Liver (tissue), 9 donors: ENCODE data around the gene BCAP31. TPM values are rescaled to one million over a fixed set of nuclear protein-coding genes. Genes with fewer than 3 reads are reported as not detected.
"Not testable (repeated sequence)": the region's sequence is repeated elsewhere in the genome, so short reads cannot be mapped to it uniquely, and the experiment has no call there.

ENCODE experiments used
- DNase-seq: peaks from one replicate; pipeline ENCODE4 v3.0.0-alpha.2; 2017; ENCODE audit warnings: low spot score
- H3K27ac ChIP-seq, 2 donors: one replicate each; pipeline ENCODE4 v1.7.0; 2013; ENCODE audit warnings: inconsistent platforms in 2 of 2, low read length in 2 of 2, control low read depth in 1 of 2, low read depth in 1 of 2, mild to moderate bottlenecking in 1 of 2
- H3K27me3 ChIP-seq, 4 donors: one replicate each; pipeline versions ENCODE4 v1.6.1 to v1.7.0; 2013; ENCODE audit warnings: low read length in 3 of 4, inconsistent platforms in 1 of 4, mild to moderate bottlenecking in 1 of 4, moderate library complexity in 1 of 4; ENCODE audit not compliant: control insufficient read depth in 4 of 4, insufficient read depth in 4 of 4
- H3K36me3 ChIP-seq, 4 donors: one replicate each; pipeline versions ENCODE4 v1.6.1 to v1.7.0; 2013; ENCODE audit warnings: low read length in 3 of 4, mild to moderate bottlenecking in 3 of 4, low read depth in 1 of 4, moderate library complexity in 1 of 4; ENCODE audit not compliant: control insufficient read depth in 4 of 4, insufficient read depth in 3 of 4
- H3K4me1 ChIP-seq, 4 donors: one replicate each; pipeline versions ENCODE4 v1.6.1 to v1.7.0; 2013; ENCODE audit warnings: low read length in 3 of 4, mild to moderate bottlenecking in 3 of 4, moderate library complexity in 1 of 4; ENCODE audit not compliant: control insufficient read depth in 4 of 4, insufficient read depth in 4 of 4
- H3K4me3 ChIP-seq, 3 donors: one replicate each; pipeline versions ENCODE4 v1.6.1 to v1.7.0; 2013; ENCODE audit warnings: low read length in 3 of 3, control low read depth in 1 of 3, low read depth in 1 of 3, mild to moderate bottlenecking in 1 of 3
- H3K9ac ChIP-seq, 2 donors: one replicate each; pipeline ENCODE4 v1.7.0; 2013; ENCODE audit warnings: low read length in 2 of 2, mild to moderate bottlenecking in 2 of 2, moderate library complexity in 2 of 2, control low read depth in 1 of 2, low read depth in 1 of 2
- H3K9me3 ChIP-seq, 4 donors: one replicate each; pipeline versions ENCODE4 v1.6.1 to v1.7.0; 2013; ENCODE audit warnings: low read length in 3 of 4; ENCODE audit not compliant: control insufficient read depth in 4 of 4
- EGR1 ChIP-seq, 2 donors: IDR thresholded peaks; 2 replicates each; pipeline ENCODE4 v1.6.1; 2016 to 2018; ENCODE audit warnings: antibody characterized with exemption in 2 of 2, low read depth in 2 of 2
- FOXA2 ChIP-seq: IDR thresholded peaks from 2 replicates; pipeline ENCODE4 v1.6.1; 2016; ENCODE audit warnings: antibody characterized with exemption
- HNF4G ChIP-seq: IDR thresholded peaks from 2 replicates; pipeline ENCODE4 v1.6.1; 2016; ENCODE audit warnings: antibody characterized with exemption
- JUND ChIP-seq, 2 donors: IDR thresholded peaks; 2 replicates each; pipeline ENCODE4 v1.6.1; 2016; ENCODE audit warnings: antibody characterized with exemption in 2 of 2
- NR2F2 ChIP-seq: IDR thresholded peaks from 2 replicates; pipeline ENCODE4 v1.6.1; 2016; ENCODE audit warnings: antibody characterized with exemption
- RXRA ChIP-seq, 2 donors: IDR thresholded peaks; 2 replicates each; pipeline ENCODE4 v1.6.1; 2017 to 2018; ENCODE audit warnings: antibody characterized with exemption in 2 of 2, mild to moderate bottlenecking in 1 of 2
- YY1 ChIP-seq: IDR thresholded peaks from 2 replicates; pipeline ENCODE4 v1.6.1; 2016; ENCODE audit warnings: antibody characterized with exemption, mild to moderate bottlenecking
- WGBS: extraction: QIAGEN DNeasy Blood & Tissue Kit; methylation state at CpG from one replicate; pipeline ENCODE4 v1.1.7; 2013; 5-methylcytosine and 5-hydroxymethylcytosine counted together
- polyA plus RNA-seq, 2 donors: library from polyadenylated mRNA; stranded (reverse) in 1 of 2; unstranded in 1 of 2; fragments of 200-250 nt in 1 of 2; fragments of >200 nt in 1 of 2; fragmentation: Nextera tagmentation in 1 of 2; extraction: Ambion mirVana in 1 of 2; gene quantifications; one replicate each; pipeline versions ENCODE4 v1.2.1 to v1.2.3, GENCODE V29; 2013 to 2015
- total RNA-seq, 2 donors: library from RNA; depleted of rRNA; stranded (reverse); fragments of >200 nt; gene quantifications; one replicate each; pipeline ENCODE4 v1.2.3, GENCODE V29; 2014
- TF ChIP-seq, protein P1 (sequence below): IDR thresholded peaks from 2 replicates; pipeline ENCODE4 v1.6.1; 2016; ENCODE audit warnings: antibody characterized with exemption
- TF ChIP-seq, protein P2 (sequence below): IDR thresholded peaks from 2 replicates; pipeline ENCODE4 v1.6.1; 2016; ENCODE audit warnings: antibody characterized with exemption
- donor health status: healthy.
- donor health status: healthy.
- donor health status: healthy.
- donor health status: healthy.
- donor health status: healthy.

Gene BCAP31
- total and polyA plus RNA-seq, 4 donors, result 64.6 to 158 (median 119) TPM

DNA sequence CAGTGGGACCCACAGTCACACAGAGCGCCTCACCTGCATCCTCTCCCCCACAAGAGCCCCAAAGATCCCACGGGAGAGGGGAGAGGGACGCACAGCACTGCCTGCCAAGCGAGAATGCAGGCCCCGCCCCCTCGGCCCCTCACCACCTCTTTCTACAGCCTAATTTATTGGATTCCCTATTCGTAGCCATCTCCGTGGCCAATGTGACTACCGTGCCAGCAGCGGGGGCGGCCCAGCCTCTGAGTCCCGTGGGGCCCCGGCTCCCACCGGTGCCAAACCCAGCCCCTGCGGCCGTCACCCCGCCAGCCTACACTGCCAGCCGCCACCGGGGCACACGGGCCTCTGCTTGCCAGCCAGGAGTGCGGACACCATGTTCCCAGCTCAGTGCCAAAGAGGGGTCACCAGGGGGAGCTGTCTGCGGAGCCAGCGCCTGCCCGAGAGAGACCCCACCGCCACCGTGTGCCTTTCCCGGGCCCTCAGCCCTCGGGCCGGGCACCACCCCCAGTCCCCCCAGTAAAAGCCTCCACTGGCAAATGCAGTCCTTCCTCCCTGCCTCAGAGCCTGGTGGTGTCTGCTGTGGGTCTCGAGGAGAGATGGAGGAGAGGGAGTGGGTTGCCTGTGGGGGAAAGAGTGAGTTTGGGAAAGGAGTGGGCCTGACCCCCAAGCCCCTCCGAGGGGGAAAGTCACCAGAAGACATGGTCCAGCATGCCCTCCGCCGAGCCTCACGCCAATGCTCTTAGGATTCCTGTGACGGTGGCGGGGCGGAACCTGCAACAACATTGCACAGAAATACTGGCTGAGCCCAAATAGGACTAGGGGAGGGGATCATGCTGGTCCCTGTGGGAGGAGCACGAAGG is 20.3 kb upstream of the BCAP31 start:
- WGBS, result 22% methylated on average over 38 of the region's 38 CpGs
- Histone ChIP-seq H3K27me3 (no peaks in the 10 kb centered on the region), H3K9ac (no peak overlapping the region), H3K4me3 (no peak overlapping the region), H3K36me3 (peaks cover 0 to 4% (median 0%) of the 10 kb centered on the region in 4 donors), H3K4me1 (no peaks in the 10 kb centered on the region), H3K27ac (no peak overlapping the region), H3K9me3 (no peaks in the 10 kb centered on the region)
- DNase-seq, result no peak
- no peak for TF ChIP-seq FOXA2
- no peak for TF ChIP-seq RXRA (IDR thresholded peaks at IDR 0.05)
- TF ChIP-seq, protein P1, sequence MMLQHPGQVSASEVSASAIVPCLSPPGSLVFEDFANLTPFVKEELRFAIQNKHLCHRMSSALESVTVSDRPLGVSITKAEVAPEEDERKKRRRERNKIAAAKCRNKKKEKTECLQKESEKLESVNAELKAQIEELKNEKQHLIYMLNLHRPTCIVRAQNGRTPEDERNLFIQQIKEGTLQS, result no peak
- no peak for TF ChIP-seq EGR1 (IDR thresholded peaks at IDR 0.05; ENCODE audit: low read depth in 2 of 2)
- TF ChIP-seq, protein P2, sequence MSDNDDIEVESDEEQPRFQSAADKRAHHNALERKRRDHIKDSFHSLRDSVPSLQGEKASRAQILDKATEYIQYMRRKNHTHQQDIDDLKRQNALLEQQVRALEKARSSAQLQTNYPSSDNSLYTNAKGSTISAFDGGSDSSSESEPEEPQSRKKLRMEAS, result no peak
- TF ChIP-seq NR2F2, result no peak
- no peak for TF ChIP-seq HNF4G
- TF ChIP-seq YY1, result no peak
- TF ChIP-seq JUND (IDR thresholded peaks at IDR 0.05), result no peak

DNA sequence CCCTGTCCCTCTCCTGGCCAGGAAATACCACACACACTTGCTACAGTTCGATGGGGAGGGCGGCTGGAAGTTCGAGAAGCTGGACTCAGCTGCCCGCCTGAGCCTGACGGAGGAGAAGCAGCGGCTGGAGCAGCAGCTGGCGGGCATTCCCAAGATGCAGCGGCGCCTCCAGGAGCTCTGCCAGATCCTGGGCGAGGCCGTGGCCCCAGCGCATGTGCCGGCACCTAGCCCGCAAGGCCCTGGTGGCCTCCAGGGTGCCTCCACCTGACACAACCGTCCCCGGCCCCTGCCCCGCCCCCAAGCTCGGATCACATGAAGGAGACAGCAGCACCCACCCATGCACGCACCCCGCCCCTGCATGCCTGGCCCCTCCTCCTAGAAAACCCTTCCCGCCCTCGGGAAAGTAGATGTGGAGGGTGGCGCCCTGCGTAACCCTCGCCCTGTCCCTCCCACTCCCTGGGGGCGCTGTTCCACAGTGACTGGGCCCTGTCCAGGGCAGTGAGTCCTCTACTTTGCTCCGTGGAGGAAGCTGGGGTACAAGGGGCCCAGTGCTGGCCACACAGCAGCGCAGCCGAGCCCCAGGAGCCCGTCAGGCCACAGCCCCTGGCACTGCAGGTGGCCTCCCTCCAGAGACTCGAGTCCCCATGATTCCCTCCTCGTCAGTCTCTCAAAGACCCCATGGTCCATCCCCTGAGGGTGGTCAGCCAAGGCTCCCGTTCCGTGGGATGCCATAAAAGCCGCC is 19.5 kb upstream of the BCAP31 start:
- not testable (repeated sequence) for H3K36me3 ChIP-seq, DNase-seq, H3K9ac ChIP-seq, H3K27me3 ChIP-seq, H3K9me3 ChIP-seq, H3K4me1 ChIP-seq, H3K27ac ChIP-seq, H3K4me3 ChIP-seq
- 75% methylated on average over 33 of the region's 35 CpGs for WGBS

DNA sequence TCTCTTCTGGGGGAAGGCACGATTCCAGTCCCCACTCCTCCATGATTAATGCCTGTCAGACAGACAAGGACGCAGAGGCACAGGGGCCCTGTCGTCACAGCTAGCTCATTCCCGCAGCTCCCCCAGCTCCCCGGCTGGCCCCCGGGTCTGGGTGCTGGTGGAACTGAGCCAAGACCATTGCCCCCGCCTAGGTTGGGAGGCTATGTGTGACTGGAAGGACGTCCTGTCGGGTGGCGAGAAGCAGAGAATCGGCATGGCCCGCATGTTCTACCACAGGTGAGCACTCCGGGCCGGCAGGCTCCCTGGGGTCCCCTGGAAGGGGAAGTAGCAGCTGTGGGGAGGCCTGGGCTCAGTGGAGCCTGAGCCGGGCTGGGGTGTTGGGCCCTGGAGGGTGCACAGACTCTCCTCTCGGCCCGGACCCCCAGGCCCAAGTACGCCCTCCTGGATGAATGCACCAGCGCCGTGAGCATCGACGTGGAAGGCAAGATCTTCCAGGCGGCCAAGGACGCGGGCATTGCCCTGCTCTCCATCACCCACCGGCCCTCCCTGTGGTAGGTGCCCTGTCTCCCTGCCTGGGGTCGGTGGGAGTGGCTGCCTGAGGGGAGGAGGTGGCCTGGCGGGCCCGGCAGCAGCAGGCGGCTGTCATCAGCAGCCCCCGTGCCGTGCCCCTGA is 18.7 kb upstream of the BCAP31 start:
- not testable (repeated sequence) for H3K4me3 ChIP-seq, H3K4me1 ChIP-seq, DNase-seq, H3K27ac ChIP-seq, H3K27me3 ChIP-seq, H3K9me3 ChIP-seq, H3K9ac ChIP-seq, H3K36me3 ChIP-seq
- 82% methylated on average over 30 of the region's 32 CpGs for WGBS

DNA sequence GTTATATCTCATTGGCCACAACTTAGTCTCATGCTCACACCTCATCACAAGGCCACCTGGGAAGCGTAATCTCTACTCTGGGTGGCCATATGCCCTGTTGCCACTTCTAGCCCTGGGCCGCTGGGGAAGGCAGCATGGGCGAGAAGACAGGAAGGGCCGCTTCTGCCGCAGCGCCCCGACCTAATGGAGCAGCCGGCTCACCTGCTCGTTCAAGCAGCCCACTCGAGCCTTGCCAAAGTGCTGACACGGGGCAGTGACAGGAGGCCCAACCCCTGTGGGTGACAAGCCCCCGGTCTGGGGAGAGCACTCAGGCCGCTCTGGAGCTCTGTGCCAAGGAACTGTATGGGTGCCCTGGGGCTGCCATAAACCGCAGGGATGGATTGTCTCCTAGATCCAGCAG is 17.9 kb upstream of the BCAP31 start:
- DNase-seq, H3K27ac ChIP-seq, H3K27me3 ChIP-seq, H3K9me3 ChIP-seq, H3K9ac ChIP-seq, H3K36me3 ChIP-seq, H3K4me3 ChIP-seq, H3K4me1 ChIP-seq: not testable (repeated sequence)
- 97% methylated on average over 14 of the region's 14 CpGs for WGBS
